ENCODE results near the gene KCNB1.

Gene KCNB1

GRCh38 chr20:49483696-49484123 lies 1.2 kb upstream of the KCNB1 start:
- no peak for TF ChIP-seq CTCF (IDR thresholded peaks at IDR 0.05; ENCODE audit: control extremely low read depth, extremely low read depth, low read depth, missing control alignments)
- CTCF ChIA-PET = interaction anchor here (0.8 to 1.9 kb wide), 6 partner anchors 10 to 99 kb away, joined by 3 to 13 read pairs (median 4); no protein-coding TSS in a partner anchor
- POLR2A ChIA-PET = no interaction called here
- DNase-seq (ENCODE audit: extremely low spot score) = no peak

- CTCF ChIA-PET = interaction anchor here (0.8 to 1.9 kb wide), 2 partner anchors 11 to 31 kb away, joined by 3 to 8 read pairs; no protein-coding TSS in a partner anchor
- POLR2A ChIA-PET = no interaction called here
- TF ChIP-seq CTCF (IDR thresholded peaks at IDR 0.05; ENCODE audit: control extremely low read depth, extremely low read depth, low read depth, missing control alignments) = no peak
- no peak for DNase-seq (ENCODE audit: extremely low spot score)
Measured at GRCh38 chr20:49483018-49483695, 689 bp upstream of the KCNB1 start.

GRCh38 chr20:49482173-49482572 lies 295 bp downstream of the KCNB1 start:
- DNase-seq (ENCODE audit: extremely low spot score) = no peak
- ChIA-PET CTCF (interaction anchor here (1.2 kb wide), 1 partner anchor 11 kb away, joined by 3 read pairs; no protein-coding TSS in a partner anchor), POLR2A (no interaction called here)
- TF ChIP-seq CTCF (IDR thresholded peaks at IDR 0.05; ENCODE audit: control extremely low read depth, extremely low read depth, low read depth, missing control alignments) = no peak

GRCh38 chr20:49481116-49481515 lies 1.4 kb downstream of the KCNB1 start:
- ChIA-PET POLR2A (no interaction called here), CTCF (interaction anchor here (1.2 kb wide), 1 partner anchor 12 kb away, joined by 3 read pairs; no protein-coding TSS in a partner anchor)
- no peak for DNase-seq (ENCODE audit: extremely low spot score)
- no peak for TF ChIP-seq CTCF (IDR thresholded peaks at IDR 0.05; ENCODE audit: control extremely low read depth, extremely low read depth, low read depth, missing control alignments)

- POLR2A ChIA-PET = no interaction called here
- DNase-seq (ENCODE audit: extremely low spot score) = no peak
- CTCF ChIA-PET = no interaction called here
- no peak for TF ChIP-seq CTCF (IDR thresholded peaks at IDR 0.05; ENCODE audit: control extremely low read depth, extremely low read depth, low read depth, missing control alignments)
Measured at GRCh38 chr20:49480236-49480635, 2.2 kb downstream of the KCNB1 start.

- no peak for DNase-seq (ENCODE audit: extremely low spot score)
- ChIA-PET POLR2A (no interaction called here), CTCF (no interaction called here)
- no peak for TF ChIP-seq CTCF (IDR thresholded peaks at IDR 0.05; ENCODE audit: control extremely low read depth, extremely low read depth, low read depth, missing control alignments)
Measured at GRCh38 chr20:49479785-49480184, 2.7 kb downstream of the KCNB1 start.
